Left ventricle myocardium superior (tissue), 1 donor: ENCODE data around the gene POU2F1. TPM values are rescaled to one million over a fixed set of nuclear protein-coding genes. Genes with fewer than 3 reads are reported as not detected.

Experiments used
- ATAC-seq: fragments of 200-7000 bp; cut with Tn5 transposase; one replicate; pipeline ENCODE4 v1.9.1; 2020; ENCODE audit warnings: mild to moderate bottlenecking, moderate library complexity
- DNase-seq: peaks from one replicate; pipeline ENCODE4 v3.0.0-alpha.2; 2020
- intact Hi-C: fragments of 100-400 bp; cut with micrococcal nuclease; formaldehyde crosslinking; loops from one replicate; pipeline ENCODE4 v1.11.0; 2022
- total RNA-seq: library from RNA; stranded (reverse); fragmentation: NEBNext Ultra II Directional; extraction: Animal tissue kit (Norgen Biotek cat#: 25700); gene quantifications from one replicate; pipeline ENCODE4 v1.2.1, GENCODE V29; 2021
- donor health status: DM: no; HTN: yes; CAD: no; lungs with severe emphysema.

Gene POU2F1
- total RNA-seq, 1 donor from 2014 or later, result 5.9 TPM

DNA sequence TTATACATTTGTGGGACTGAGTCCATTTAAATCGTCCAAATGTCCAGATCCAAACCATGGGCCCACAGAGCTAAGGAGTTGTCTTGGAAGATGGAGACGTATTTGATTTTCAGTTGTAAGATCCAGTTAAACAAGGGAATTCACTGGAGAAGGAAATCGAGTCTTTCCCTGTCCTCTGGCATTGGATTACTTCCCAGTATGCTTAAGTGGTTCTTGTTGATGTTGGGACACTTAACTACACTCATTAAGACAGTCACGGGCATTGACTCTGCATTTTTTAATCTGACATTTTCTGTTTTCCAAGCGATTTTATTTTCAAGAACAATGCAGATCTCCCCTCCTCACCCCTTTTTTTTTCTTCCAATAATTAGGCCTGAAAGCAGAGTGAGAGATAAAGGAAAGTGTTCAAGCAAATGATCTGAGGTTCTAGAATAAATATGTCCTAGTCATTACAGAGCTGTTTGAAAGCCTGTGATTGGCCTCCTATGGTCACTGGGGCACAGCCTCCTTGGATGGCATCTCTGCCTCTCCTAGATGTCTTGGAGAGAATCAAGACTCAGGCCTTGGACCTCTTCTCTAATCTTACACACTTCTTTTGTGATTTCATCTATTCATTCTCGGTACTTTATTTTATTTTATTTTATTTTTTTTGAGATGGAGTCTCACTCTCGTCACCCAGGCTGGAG, 248.7 kb downstream of the POU2F1 start:
- intact Hi-C loops, result no loop called here
- DNase-seq (no peak), ATAC-seq (peak; percentile 25)

DNA sequence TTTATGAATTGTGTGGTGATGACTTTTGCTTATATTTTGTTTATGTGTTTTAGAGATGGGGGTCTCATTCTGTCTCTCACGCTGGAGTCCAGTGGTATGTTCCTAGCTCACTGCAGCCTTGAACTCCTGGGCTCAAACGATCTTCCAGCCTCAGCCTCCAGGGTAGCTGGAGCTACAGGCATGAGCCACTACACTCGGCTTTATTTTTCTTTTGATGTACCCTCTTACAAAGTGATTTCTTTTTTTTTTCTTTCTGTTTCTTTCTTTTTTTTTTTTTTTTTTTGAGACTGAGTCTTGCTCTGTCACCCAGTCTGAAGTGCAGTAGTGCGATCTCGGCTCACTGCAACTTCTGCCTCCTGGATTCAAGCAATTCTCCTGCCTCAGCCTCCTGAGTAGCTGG, 250.9 kb downstream of the POU2F1 start:
- no peak for DNase-seq
- no peak for ATAC-seq
- intact Hi-C loops, result no loop called here

DNA sequence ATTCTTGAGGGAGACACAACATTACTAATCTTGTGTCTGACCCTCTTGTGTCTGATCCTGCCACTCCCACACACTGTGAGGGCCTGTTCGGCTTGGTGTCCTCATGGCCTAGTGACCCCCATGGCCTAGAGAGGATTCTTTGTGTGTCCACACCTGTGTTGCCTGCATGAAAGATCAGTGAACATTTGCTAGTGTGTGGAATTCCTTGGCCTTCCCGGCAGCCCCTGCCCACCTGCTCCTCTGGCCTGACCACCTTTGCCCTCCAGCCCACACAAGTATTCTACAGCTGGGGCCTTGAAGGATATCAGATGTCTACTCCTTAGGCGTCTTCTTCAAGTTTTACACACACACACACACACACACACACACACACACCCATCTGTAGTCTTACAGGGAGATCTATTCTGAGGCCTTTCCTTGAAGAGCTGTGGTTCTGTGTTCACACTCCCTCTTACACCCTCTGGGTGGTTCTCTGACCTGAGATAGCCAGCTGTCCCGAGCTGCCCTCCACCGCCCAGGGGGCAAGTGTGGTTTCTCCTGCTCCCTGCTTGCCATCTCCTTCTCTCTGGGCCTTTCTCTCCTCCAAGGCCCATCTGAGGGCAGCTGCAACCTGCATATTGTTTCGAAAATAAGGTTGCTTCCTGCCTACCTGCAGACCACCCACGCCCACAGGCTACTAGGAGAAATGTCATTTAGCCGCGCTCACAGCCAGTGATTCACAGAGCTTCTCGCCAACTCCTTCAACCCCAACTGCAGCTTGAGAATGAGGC, 252.3 kb downstream of the POU2F1 start:
- DNase-seq (no peak), ATAC-seq (no peak)
- intact Hi-C loops, result no loop called here

DNA sequence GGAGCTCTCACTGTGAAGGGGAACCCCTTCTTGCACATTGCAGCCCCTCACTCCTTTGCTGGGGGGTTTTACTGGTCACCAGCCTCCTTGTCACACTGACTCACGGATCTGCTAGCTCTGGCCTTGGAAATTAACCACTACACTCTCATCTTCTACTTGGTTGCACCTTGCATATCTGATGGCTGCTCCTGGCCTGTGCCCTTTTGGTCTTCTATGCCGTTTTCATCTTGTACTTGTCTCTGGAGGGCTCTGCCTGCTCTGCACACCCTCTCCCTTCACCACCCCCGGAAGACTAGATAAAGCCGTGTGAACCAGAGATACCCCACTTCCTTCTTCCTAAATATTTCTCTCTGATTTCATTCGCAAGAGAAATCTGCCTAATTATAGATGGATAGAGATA, 253.1 kb downstream of the POU2F1 start:
- no peak for DNase-seq
- no peak for ATAC-seq
- intact Hi-C loops, result no loop called here

DNA sequence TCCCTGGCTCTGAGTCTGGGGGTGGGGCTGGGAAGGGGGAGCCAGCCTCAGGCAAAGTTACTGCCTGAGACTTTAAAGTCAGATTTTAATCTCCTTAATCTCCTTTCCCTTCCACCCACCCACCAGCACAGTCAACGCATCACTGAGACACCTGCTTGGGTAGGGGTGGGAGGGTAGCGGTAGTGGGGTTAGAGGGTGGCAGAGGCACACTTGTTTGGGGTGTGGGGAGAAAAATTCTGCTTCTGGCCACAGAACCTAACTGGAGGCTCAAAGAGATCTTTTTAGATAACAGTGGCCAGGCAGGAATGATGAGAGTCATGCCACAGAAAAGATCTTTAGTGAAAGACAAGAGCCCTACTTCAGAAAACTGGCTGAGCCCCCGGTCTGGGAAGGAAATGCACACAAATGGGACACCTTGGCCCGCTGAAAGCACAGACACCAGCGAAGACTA, 253.5 kb downstream of the POU2F1 start:
- intact Hi-C loops, result no loop called here
- ATAC-seq, result no peak

DNA sequence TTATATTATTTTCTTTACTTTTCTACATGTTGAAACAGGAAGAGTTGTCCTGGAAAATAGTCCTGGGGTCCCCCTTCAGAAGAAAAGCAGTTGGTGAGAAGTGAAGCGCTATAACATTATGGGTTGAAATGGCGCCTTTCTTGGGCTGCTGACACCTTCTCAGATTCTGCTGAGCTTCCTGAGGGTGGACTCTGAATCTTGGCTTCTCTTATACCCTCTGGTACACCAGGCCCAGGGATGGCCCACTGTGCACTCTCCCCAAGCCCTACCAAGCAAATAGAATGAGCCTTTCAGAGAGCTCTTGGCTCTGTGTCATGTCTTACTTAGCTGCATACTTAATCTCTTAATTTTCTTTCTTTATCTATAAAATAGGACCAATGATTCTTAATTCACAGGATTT, 255.4 kb downstream of the POU2F1 start:
- no peak for ATAC-seq
- intact Hi-C loops, result no loop called here
- no peak for DNase-seq

More for the DNA sequence above, 253.5 kb downstream of the POU2F1 start:
- no peak for DNase-seq

Other genes starting within 250 kb of the POU2F1 start
- gene ILDR2, start 245.3 kb upstream of the POU2F1 start, total RNA-seq, result 1.6 TPM
- 0.87 TPM for gene MAEL, start 231.6 kb upstream of the POU2F1 start, total RNA-seq
- gene GPA33, start 130.5 kb upstream of the POU2F1 start, total RNA-seq, result 0.07 TPM
- gene STYXL2, start 126.8 kb upstream of the POU2F1 start, total RNA-seq, result 121 TPM